Activated naive CD8-positive, alpha-beta T cell (primary cell): ENCODE measurements around the gene MT1HL1.
"Not testable (repeated sequence)": the region's sequence is repeated elsewhere in the genome, so short reads cannot be mapped to it uniquely, and the experiment has no call there.

Source experiments
- H3K27ac Mint-ChIP-seq: one replicate; pipeline ENCODE4 v1.8.0; 2021; ENCODE audit warnings: mixed read lengths
- H3K27me3 Mint-ChIP-seq: one replicate; pipeline ENCODE4 v1.8.0; 2021; ENCODE audit warnings: mixed read lengths
- H3K36me3 Mint-ChIP-seq: one replicate; pipeline ENCODE4 v1.8.0; 2021; ENCODE audit warnings: mixed read lengths
- H3K4me1 Mint-ChIP-seq: one replicate; pipeline ENCODE4 v1.8.0; 2021; ENCODE audit warnings: low read depth, mixed read lengths
- H3K4me3 Mint-ChIP-seq: one replicate; pipeline ENCODE4 v1.8.0; 2021; ENCODE audit warnings: mild to moderate bottlenecking, mixed read lengths
- H3K9me3 Mint-ChIP-seq: one replicate; pipeline ENCODE4 v1.8.0; 2021; ENCODE audit warnings: low read depth, mixed read lengths

The MT1HL1 gene

GRCh38 chr1:237000191-237000590 lies 4.0 kb downstream of the MT1HL1 start:
- H3K36me3 Mint-ChIP-seq: no peaks in the 10 kb centered on the region
- H3K4me3 Mint-ChIP-seq: no peak overlapping the region
- H3K4me1 Mint-ChIP-seq: no peaks in the 10 kb centered on the region
- peaks cover 7% of the 10 kb centered on the region for H3K27me3 Mint-ChIP-seq
- no peak overlapping the region for H3K27ac Mint-ChIP-seq
- H3K9me3 Mint-ChIP-seq: no peaks in the 10 kb centered on the region

- Mint-ChIP-seq H3K4me3 (no peak overlapping the region), H3K27me3 (peaks cover 7% of the 10 kb centered on the region), H3K27ac (no peak overlapping the region), H3K4me1 (no peaks in the 10 kb centered on the region), H3K9me3 (no peaks in the 10 kb centered on the region), H3K36me3 (no peaks in the 10 kb centered on the region)
Observed at GRCh38 chr1:236998546-236998945, 5.7 kb downstream of the MT1HL1 start.

DNA sequence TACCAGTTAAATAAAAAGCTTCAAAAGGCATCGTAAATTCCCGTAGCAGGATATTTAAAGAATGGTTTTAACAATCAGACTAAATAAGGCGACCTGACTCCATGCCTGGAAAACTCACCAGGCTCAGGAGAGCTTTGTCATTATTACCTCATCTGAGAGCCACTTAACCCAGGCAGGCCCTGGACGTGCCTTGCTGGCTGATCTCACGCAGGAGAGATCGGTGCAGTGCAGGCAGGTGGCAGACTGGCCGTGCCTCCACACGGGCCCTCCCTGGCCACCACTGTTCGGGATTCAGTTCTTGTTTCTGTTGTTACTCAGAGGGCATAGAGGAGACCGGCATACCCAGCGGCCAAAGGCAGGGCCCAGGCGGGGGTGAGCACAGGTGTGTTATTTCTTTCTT lies 6.4 kb downstream of the MT1HL1 start:
- H3K27me3 Mint-ChIP-seq: peaks cover 3% of the 10 kb centered on the region
- H3K4me3 Mint-ChIP-seq: no peak overlapping the region
- no peaks in the 10 kb centered on the region for H3K9me3 Mint-ChIP-seq
- no peaks in the 10 kb centered on the region for H3K4me1 Mint-ChIP-seq
- H3K36me3 Mint-ChIP-seq: no peaks in the 10 kb centered on the region
- H3K27ac Mint-ChIP-seq: no peak overlapping the region

GRCh38 chr1:236997361-236997760 lies 6.9 kb downstream of the MT1HL1 start:
- Mint-ChIP-seq H3K9me3 (no peaks in the 10 kb centered on the region), H3K4me1 (no peaks in the 10 kb centered on the region), H3K27me3 (peaks cover 3% of the 10 kb centered on the region), H3K36me3 (no peaks in the 10 kb centered on the region), H3K27ac (no peak overlapping the region), H3K4me3 (no peak overlapping the region)

DNA sequence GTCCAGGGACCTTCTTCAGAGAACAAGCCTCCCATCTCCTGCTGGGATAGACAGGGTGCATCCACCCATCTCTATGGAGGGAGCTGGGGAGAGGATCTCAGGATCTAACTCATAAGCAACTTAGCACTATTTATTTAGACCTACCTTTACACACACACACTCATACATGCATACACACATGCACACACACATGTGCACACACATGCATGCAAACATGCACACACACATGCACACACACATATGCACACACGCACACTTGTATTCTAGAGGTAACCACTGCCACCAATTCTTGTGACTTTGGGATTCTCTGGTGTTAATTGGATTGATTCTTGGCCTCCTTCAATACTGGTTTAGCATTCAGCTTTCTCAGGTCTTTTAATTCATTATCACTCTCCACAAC lies 9.8 kb downstream of the MT1HL1 start:
- H3K36me3 Mint-ChIP-seq: no peaks in the 10 kb centered on the region
- H3K27me3 Mint-ChIP-seq: peaks cover 4% of the 10 kb centered on the region
- no peaks in the 10 kb centered on the region for H3K4me1 Mint-ChIP-seq
- H3K9me3 Mint-ChIP-seq: peaks cover 11% of the 10 kb centered on the region
- H3K27ac Mint-ChIP-seq: no peak overlapping the region
- no peak overlapping the region for H3K4me3 Mint-ChIP-seq

- Mint-ChIP-seq H3K9me3 (peaks cover 12% of the 10 kb centered on the region), H3K27me3 (peaks cover 4% of the 10 kb centered on the region), H3K36me3 (no peaks in the 10 kb centered on the region), H3K4me1 (no peaks in the 10 kb centered on the region), H3K27ac (no peak overlapping the region), H3K4me3 (no peak overlapping the region)
Observed at GRCh38 chr1:236992449-236992848, 11.8 kb downstream of the MT1HL1 start.

- Mint-ChIP-seq H3K9me3 (peaks cover 12% of the 10 kb centered on the region), H3K4me3 (no peak overlapping the region)
Observed at GRCh38 chr1:236990052-236990445, 14.2 kb downstream of the MT1HL1 start.

GRCh38 chr1:236989290-236990051 lies 14.8 kb downstream of the MT1HL1 start:
- peaks cover 12% of the 10 kb centered on the region for H3K9me3 Mint-ChIP-seq

More at GRCh38 chr1:236990052-236990445, 14.2 kb downstream of the MT1HL1 start:
- H3K27me3 Mint-ChIP-seq: peaks cover 4% of the 10 kb centered on the region
- H3K4me1 Mint-ChIP-seq: no peaks in the 10 kb centered on the region
- no peak overlapping the region for H3K27ac Mint-ChIP-seq
- no peaks in the 10 kb centered on the region for H3K36me3 Mint-ChIP-seq

DNA sequence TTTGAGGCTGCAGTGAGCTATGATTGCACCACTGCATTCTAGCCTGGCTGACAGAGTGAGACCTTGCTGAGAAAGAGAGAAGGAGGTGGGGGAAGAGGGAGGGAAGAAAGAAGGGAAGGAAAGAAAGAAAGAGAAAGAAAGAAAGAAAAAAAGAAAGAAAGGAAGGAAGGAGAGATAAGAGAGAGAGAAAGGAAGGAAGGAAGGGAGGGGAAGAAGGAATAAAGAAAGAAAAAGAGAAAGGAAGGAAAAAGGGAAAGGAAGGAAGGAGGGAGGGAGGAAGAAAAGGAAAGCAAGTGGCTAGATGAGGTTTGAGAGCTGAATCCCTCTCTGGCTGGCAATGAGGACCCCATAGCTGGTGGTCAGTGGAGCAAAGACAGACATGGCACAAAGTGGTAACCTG lies 20.4 kb downstream of the MT1HL1 start:
- no peaks in the 10 kb centered on the region for H3K4me1 Mint-ChIP-seq
- no peaks in the 10 kb centered on the region for H3K27me3 Mint-ChIP-seq
- H3K36me3 Mint-ChIP-seq: no peaks in the 10 kb centered on the region
- no peak overlapping the region for H3K27ac Mint-ChIP-seq
- H3K4me3 Mint-ChIP-seq: no peak overlapping the region
- H3K9me3 Mint-ChIP-seq: no peaks in the 10 kb centered on the region

More at GRCh38 chr1:236989290-236990051, 14.8 kb downstream of the MT1HL1 start:
- Mint-ChIP-seq H3K4me3 (no peak overlapping the region), H3K4me1 (no peaks in the 10 kb centered on the region), H3K27me3 (peaks cover 4% of the 10 kb centered on the region), H3K36me3 (no peaks in the 10 kb centered on the region), H3K27ac (no peak overlapping the region)

DNA sequence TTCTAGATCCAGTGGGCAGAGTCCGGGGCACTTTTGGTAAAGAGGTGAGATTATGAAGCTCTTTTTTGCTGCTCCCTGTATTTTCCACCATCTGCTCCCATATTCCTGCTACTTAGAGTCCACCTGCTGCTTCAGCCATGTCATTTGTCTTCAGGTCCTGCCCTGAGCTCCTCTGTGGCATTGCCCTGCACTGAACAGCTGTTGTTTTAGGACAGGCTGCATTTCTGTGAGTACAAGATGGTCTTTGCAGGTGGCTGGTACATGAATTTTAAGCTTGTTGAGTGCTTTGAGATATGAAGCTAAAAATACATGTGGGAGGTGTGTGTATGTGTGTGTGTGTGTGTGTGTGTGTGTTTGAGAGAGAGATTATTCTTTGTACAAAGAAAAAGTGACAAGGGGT lies 21.9 kb downstream of the MT1HL1 start:
- Mint-ChIP-seq H3K4me1 (no peaks in the 10 kb centered on the region), H3K4me3 (no peak overlapping the region), H3K27me3 (no peaks in the 10 kb centered on the region), H3K9me3 (no peaks in the 10 kb centered on the region), H3K27ac (no peak overlapping the region), H3K36me3 (no peaks in the 10 kb centered on the region)

DNA sequence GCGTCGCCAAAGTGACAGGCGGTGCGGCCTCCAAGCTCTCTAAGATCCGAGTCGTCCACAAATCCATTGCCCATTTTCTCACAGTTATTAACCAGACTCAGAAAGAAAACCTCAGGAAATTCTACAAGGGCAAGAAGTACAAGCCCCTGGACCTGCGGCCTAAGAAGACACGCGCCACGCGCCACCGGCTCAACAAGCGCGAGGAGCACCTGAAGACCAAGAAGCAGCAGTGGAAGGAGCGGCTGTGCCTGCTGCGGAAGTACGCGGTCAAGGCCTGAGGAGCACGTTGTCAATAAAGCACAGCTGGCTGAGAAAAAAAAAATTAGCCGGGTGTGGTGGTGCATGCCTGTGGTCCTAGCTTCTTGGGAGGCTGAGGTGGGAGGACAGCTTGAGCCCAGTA lies 22.8 kb downstream of the MT1HL1 start:
- H3K36me3 Mint-ChIP-seq, H3K4me1 Mint-ChIP-seq, H3K27me3 Mint-ChIP-seq, H3K9me3 Mint-ChIP-seq, H3K27ac Mint-ChIP-seq, H3K4me3 Mint-ChIP-seq: not testable (repeated sequence)

DNA sequence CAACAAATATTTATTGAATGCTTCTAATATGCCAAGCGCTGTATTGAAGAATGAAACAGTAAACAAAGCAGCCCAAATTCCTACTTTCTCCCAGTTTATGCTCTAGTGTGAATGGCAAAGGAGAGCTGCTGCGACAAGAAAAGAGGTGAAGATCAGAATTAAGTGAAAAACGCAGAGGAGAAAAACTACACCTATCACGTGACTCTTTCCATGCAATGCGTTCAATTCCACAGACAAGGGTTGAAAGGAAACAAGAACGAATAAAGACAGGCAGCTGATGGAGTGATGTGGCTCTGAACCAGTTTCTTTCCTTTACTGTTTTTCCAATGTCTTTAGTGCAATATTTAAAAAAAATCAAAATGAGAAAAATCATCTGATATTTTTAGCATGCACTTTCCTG lies 23.6 kb downstream of the MT1HL1 start:
- Mint-ChIP-seq H3K4me3 (no peak overlapping the region), H3K4me1 (no peaks in the 10 kb centered on the region), H3K27ac (no peak overlapping the region), H3K36me3 (no peaks in the 10 kb centered on the region), H3K27me3 (no peaks in the 10 kb centered on the region), H3K9me3 (no peaks in the 10 kb centered on the region)

DNA sequence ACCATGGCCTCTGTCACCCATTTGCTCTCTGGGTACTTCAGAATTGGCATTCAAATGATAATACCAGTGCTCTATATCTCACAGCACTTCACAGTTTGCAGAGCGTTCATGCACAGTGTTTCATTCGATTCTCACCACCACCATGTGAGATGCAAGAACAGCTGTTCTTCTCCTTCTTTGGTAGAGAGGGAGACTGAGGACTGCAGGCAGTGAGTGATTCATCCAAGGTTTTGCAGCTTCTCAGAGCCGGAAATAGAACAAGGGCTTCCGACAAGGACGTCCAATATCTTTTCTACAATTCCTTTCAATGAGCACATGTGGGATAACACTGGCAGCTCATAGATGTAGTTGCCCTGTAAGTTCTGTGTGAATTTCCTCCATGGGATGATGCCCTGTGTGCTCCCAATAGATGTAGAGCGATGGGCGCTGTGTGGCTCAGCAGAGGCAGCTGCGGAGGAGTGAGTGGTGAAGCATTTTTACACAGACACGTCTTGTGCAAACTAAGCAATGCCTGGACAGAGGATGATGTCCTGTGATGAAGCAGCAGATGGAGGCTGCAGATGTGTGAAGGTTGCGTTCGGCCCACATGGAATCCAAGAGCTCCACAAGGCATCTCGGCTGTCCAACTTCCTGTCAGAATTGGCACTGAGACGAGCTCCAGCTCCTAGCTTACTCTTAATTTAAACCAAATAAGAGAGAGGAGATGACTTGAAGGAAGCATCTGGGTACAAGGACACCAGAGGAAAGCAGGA lies 24.9 kb downstream of the MT1HL1 start:
- Mint-ChIP-seq H3K27ac (no peak overlapping the region), H3K27me3 (no peaks in the 10 kb centered on the region), H3K4me1 (no peaks in the 10 kb centered on the region), H3K4me3 (no peak overlapping the region), H3K36me3 (no peaks in the 10 kb centered on the region), H3K9me3 (no peaks in the 10 kb centered on the region)

DNA sequence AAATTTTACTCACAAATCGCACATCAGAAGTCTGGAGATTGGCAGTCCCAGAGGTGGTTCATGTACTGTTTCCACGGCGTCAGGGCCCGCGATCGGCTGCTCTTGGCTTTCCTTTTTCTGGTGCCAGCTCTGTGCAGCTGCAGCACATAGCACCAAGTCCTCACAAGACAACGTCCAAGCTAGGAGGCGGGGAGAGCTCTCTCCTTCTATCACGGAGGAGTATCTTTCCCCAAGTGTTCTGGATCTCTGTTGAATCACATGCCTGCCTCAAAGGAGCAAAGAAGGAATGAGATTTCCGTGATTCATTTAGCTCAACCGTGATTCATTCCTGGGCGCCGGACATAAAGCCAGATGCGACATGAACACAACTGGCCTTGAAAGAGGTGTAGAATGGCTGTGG lies 25.5 kb downstream of the MT1HL1 start:
- H3K36me3 Mint-ChIP-seq: no peaks in the 10 kb centered on the region
- H3K27me3 Mint-ChIP-seq: no peaks in the 10 kb centered on the region
- H3K4me3 Mint-ChIP-seq: no peak overlapping the region
- no peak overlapping the region for H3K27ac Mint-ChIP-seq
- no peaks in the 10 kb centered on the region for H3K4me1 Mint-ChIP-seq
- H3K9me3 Mint-ChIP-seq: no peaks in the 10 kb centered on the region

DNA sequence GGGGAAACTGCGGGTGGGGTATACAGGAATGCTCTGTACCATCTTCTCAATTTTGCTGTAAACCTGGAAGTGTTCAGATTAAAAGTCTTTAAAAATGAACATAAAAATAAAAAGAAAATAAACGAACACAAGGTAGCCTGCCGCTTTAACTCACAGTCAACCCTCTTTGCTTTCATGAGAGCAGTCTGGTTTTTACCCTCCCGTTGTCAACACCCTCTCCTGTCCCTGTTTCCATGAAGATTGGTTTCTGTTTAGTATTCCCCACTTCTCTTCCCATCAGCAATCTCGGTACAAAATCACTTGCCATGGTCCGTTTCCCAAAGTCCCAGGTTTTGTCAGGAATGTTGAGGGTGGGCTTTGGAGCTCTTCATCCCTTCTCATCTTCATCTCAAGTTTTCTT lies 28.8 kb downstream of the MT1HL1 start:
- H3K36me3 Mint-ChIP-seq: no peaks in the 10 kb centered on the region
- peaks cover 11% of the 10 kb centered on the region for H3K27me3 Mint-ChIP-seq
- no peaks in the 10 kb centered on the region for H3K4me1 Mint-ChIP-seq
- H3K4me3 Mint-ChIP-seq: no peak overlapping the region
- H3K9me3 Mint-ChIP-seq: no peaks in the 10 kb centered on the region
- H3K27ac Mint-ChIP-seq: no peak overlapping the region

- not testable (repeated sequence) for H3K4me1 Mint-ChIP-seq, H3K36me3 Mint-ChIP-seq, H3K9me3 Mint-ChIP-seq, H3K4me3 Mint-ChIP-seq, H3K27ac Mint-ChIP-seq
- peaks cover 13% of the 10 kb centered on the region for H3K27me3 Mint-ChIP-seq
Observed at GRCh38 chr1:236974025-236974424, 30.2 kb downstream of the MT1HL1 start.
